HepG2 (cell line): Measurements from ENCODE around the gene CRIP1. TPM values are rescaled to one million over a fixed set of nuclear protein-coding genes. Genes with fewer than 3 reads are reported as not detected.

ENCODE experiments used
- GMEB1 ChIP-seq: sonication (generic); formaldehyde crosslinking; IDR thresholded peaks from 2 replicates; pipeline ENCODE4 v1.5.1; 2020; ENCODE audit warnings: missing genetic modification reagents, mild to moderate bottlenecking, borderline replicate concordance
- HNF4A ChIP-seq: sonication (generic); formaldehyde crosslinking; IDR thresholded peaks from 2 replicates; pipeline ENCODE4 v1.4.0; 2020; ENCODE audit warnings: missing genetic modification reagents
- HOXD1 ChIP-seq: sonication (generic); formaldehyde crosslinking; IDR thresholded peaks from 2 replicates; pipeline ENCODE4 v1.5.0; 2020; ENCODE audit warnings: missing genetic modification reagents
- MEIS1 ChIP-seq: sonication (generic); formaldehyde crosslinking; IDR thresholded peaks from 2 replicates; pipeline ENCODE4 v1.9.0; 2021; ENCODE audit warnings: mild to moderate bottlenecking, missing genetic modification reagents, moderate library complexity, borderline replicate concordance
- PAF1 ChIP-seq: IDR thresholded peaks from 2 replicates; pipeline ENCODE4 v1.6.1; 2016; ENCODE audit warnings: missing genetic modification reagents, missing compliant biosample characterization
- PREB ChIP-seq: sonication (generic); formaldehyde crosslinking; IDR thresholded peaks from 2 replicates; pipeline ENCODE4 v1.4.0; 2020; ENCODE audit warnings: missing genetic modification reagents
- RCOR2 ChIP-seq: IDR thresholded peaks from 2 replicates; pipeline ENCODE4 v1.6.1; 2016; ENCODE audit warnings: missing biosample characterization, missing genetic modification reagents
- RORA ChIP-seq: sonication (generic); formaldehyde crosslinking; IDR thresholded peaks from 2 replicates; pipeline ENCODE4 v1.5.0; 2020; ENCODE audit warnings: mild to moderate bottlenecking, missing genetic modification reagents, moderate library complexity
- SSRP1 ChIP-seq: IDR thresholded peaks from 2 replicates; pipeline ENCODE4 v1.6.1; 2016; ENCODE audit warnings: control low read depth
- THAP11 ChIP-seq: IDR thresholded peaks from 2 replicates; pipeline ENCODE4 v1.6.1; 2016; ENCODE audit warnings: missing biosample characterization, missing genetic modification reagents
- U2AF2 ChIP-seq: fragments of 200-400 bp; formaldehyde crosslinking; IDR thresholded peaks from 2 replicates; pipeline ENCODE4 v1.6.1; 2017; ENCODE audit warnings: low read depth, mild to moderate bottlenecking, low read length
- ZFP82 ChIP-seq: sonication (generic); formaldehyde crosslinking; IDR thresholded peaks from 2 replicates; pipeline ENCODE4 v1.5.1; 2020; ENCODE audit warnings: mild to moderate bottlenecking, missing genetic modification reagents, borderline replicate concordance
- ZFYVE20 ChIP-seq: sonication (generic); formaldehyde crosslinking; IDR thresholded peaks from 2 replicates; pipeline ENCODE4 v1.8.0; 2023; ENCODE audit warnings: low read depth, mild to moderate bottlenecking, moderate library complexity, missing genetic modification reagents, borderline replicate concordance
- ZIK1 ChIP-seq: sonication (generic); formaldehyde crosslinking; IDR thresholded peaks from 2 replicates; pipeline ENCODE4 v1.5.0; 2020; ENCODE audit warnings: mild to moderate bottlenecking, low read depth, missing genetic modification reagents, borderline replicate concordance
- ZMAT3 ChIP-seq: sonication (generic); formaldehyde crosslinking; conservative IDR thresholded peaks from 2 replicates; pipeline ENCODE4 v1.7.0; 2021; ENCODE audit warnings: missing genetic modification reagents
- ZNF552 ChIP-seq: sonication (generic); formaldehyde crosslinking; IDR thresholded peaks from 2 replicates; pipeline ENCODE4 v1.9.0; 2022; ENCODE audit warnings: missing genetic modification reagents, mild to moderate bottlenecking, borderline replicate concordance
- ZNF670 ChIP-seq: sonication (generic); formaldehyde crosslinking; IDR thresholded peaks from 2 replicates; pipeline ENCODE4 v1.8.0; 2022; ENCODE audit warnings: mild to moderate bottlenecking, missing genetic modification reagents, borderline replicate concordance
- ZNF703 ChIP-seq: sonication (generic); formaldehyde crosslinking; IDR thresholded peaks from 2 replicates; pipeline ENCODE4 v1.5.1; 2020; ENCODE audit warnings: missing genetic modification reagents, mild to moderate bottlenecking, moderate library complexity, borderline replicate concordance
- ZNF788 ChIP-seq: sonication (generic); formaldehyde crosslinking; IDR thresholded peaks from 2 replicates; pipeline ENCODE4 v1.5.0; 2020; ENCODE audit warnings: mild to moderate bottlenecking, missing genetic modification reagents, borderline replicate concordance
- polyA plus RNA-seq, 8 experiments: library from polyadenylated mRNA; depleted of rRNA in 3 of 8; stranded (reverse) in 7 of 8; unstranded in 1 of 8; fragments of >200 nt; fragmentation: Illumina TruSeq in 4 of 8; extraction: Trizol in 4 of 8; gene quantifications; 2 replicates each; pipeline versions ENCODE4 v1.2.1 to v1.2.3, GENCODE V29; 2011 to 2016; ENCODE audit warnings: low read depth in 4 of 8, missing spikeins in 1 of 8, mixed read lengths in 1 of 8; ENCODE audit not compliant: insufficient read depth in 1 of 8
- total RNA-seq, 5 experiments: library from RNA; depleted of rRNA; stranded (reverse); fragments of >200 nt; fragmentation: Illumina TruSeq; extraction: Trizol; gene quantifications; 2 replicates each; pipeline ENCODE4 v1.2.3, GENCODE V29; 2016; ENCODE audit warnings: low read depth in 1 of 5
- TF ChIP-seq, protein P1 (sequence below), 2 experiments: sonication (generic) in 1 of 2; formaldehyde crosslinking in 1 of 2; IDR thresholded peaks; 2 replicates each; pipeline versions ENCODE4 v1.5.1 to v1.6.1; 2011 to 2020; ENCODE audit warnings: borderline replicate concordance in 1 of 2, low read depth in 1 of 2, low read length in 1 of 2, mild to moderate bottlenecking in 1 of 2, missing genetic modification reagents in 1 of 2, moderate library complexity in 1 of 2
- TF ChIP-seq, protein P2 (sequence below): sonication (generic); formaldehyde crosslinking; IDR thresholded peaks from 2 replicates; pipeline ENCODE4 v1.5.0; 2020; ENCODE audit warnings: missing genetic modification reagents

CRIP1 gene
- total and polyA plus RNA-seq, 2 of the 13 experiments (the other 11 are each of a cell fraction or from before 2014, with no cell fraction given): 53.9 to 59.5 TPM

DNA sequence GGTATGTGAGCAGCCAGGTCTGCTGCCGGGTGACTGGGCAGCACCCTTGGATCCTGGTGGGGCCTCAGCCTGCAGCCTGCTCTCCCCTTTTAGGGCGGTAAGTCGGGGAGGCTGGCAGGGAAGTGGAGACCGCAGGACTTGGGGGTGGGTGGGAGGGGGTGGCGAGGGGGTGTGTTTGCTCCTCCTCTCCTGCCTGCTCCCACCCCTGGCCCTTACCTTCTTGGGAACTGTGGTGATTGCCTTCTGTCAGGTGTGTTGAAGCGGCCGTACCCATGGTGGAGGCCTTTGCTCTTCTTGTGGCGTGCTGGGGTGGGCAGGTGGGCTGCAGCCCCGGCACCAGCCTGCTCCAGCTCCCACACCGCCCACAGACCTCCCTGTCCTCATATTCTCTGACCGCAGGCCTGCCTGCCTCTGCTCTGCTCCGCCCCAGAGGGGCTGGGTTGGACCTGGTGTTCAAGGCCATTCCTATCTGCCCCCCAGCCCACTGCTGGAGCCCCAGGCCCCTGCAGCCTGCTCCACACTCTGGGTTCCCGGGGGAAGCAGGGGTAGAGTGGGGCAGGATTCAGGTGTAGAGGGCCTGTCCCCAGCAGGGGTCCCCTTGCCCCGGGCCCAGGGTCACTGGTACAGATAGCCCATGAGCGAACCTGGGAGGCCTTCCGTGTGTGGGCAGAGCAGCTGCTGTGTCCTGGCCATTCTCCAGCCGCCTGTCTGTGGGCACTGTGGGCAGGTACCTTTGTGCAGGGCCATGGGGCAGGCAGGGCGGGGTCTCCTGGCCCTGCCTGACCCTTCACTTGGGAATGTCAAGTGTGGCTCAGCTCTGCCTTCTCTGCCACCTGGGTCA lies 9.5 kb downstream of the CRIP1 start (continued):
- TF ChIP-seq, protein P1, sequence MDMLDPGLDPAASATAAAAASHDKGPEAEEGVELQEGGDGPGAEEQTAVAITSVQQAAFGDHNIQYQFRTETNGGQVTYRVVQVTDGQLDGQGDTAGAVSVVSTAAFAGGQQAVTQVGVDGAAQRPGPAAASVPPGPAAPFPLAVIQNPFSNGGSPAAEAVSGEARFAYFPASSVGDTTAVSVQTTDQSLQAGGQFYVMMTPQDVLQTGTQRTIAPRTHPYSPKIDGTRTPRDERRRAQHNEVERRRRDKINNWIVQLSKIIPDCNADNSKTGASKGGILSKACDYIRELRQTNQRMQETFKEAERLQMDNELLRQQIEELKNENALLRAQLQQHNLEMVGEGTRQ (IDR thresholded peaks at IDR 0.05; ENCODE audit: low read depth, low read length): no peak
- TF ChIP-seq, protein P1 (CRISPR knock-in tag; IDR thresholded peaks at IDR 0.05; ENCODE audit: borderline replicate concordance): no peak
- TF ChIP-seq ZFYVE20 (CRISPR knock-in tag) (no peak), THAP11 (CRISPR knock-in tag) (peak; percentile 43), U2AF2 (no peak), ZNF703 (no peak), ZMAT3 (CRISPR knock-in tag) (no peak), ZNF670 (CRISPR knock-in tag) (no peak), RORA (CRISPR knock-in tag) (no peak), HOXD1 (CRISPR knock-in tag) (no peak), ZIK1 (CRISPR knock-in tag) (0 out of 2 replicates have a peak, but pooled peaks have one; percentile 22), GMEB1 (CRISPR knock-in tag) (peak; percentile 41; the same call in 1 of the 2 replicates), ZFP82 (CRISPR knock-in tag) (no peak), PAF1 (no peak), PREB (CRISPR knock-in tag) (no peak), RCOR2 (CRISPR knock-in tag) (no peak), MEIS1 (peak; percentile 63; the same call in 1 of the 2 replicates), ZNF788 (CRISPR knock-in tag) (peak; percentile 60; the same call in 1 of the 2 replicates), HNF4A (CRISPR knock-in tag) (peak; percentile 95), ZNF552 (CRISPR knock-in tag) (peak; percentile 26; the same call in 1 of the 2 replicates), SSRP1 (CRISPR knock-in tag) (no peak)
- TF ChIP-seq, protein P2, sequence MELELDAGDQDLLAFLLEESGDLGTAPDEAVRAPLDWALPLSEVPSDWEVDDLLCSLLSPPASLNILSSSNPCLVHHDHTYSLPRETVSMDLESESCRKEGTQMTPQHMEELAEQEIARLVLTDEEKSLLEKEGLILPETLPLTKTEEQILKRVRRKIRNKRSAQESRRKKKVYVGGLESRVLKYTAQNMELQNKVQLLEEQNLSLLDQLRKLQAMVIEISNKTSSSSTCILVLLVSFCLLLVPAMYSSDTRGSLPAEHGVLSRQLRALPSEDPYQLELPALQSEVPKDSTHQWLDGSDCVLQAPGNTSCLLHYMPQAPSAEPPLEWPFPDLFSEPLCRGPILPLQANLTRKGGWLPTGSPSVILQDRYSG: no peak
